ENCODE results near the gene NSMCE1. TPM values are rescaled to one million over a fixed set of nuclear protein-coding genes. Genes with fewer than 3 reads are reported as not detected.

Gene NSMCE1
- total and polyA plus RNA-seq, 4 donors = 16.5 to 39.0 (median 21.7) TPM

GRCh38 chr16:27311897-27312303, 43.3 kb upstream of the NSMCE1 start:
- H3K9ac ChIP-seq (ENCODE audit: low read depth in 1 of 2, low read length in 2 of 2) = no peak overlapping the region
- no peaks in the 10 kb centered on the region for H3K36me3 ChIP-seq (ENCODE audit: control insufficient read depth in 4 of 4, insufficient read depth in 3 of 4, low read depth in 1 of 4, low read length in 3 of 4)
- 72% methylated on average over 7 of the region's 7 CpGs for WGBS
- no peak for TF ChIP-seq FOXA1 (IDR thresholded peaks at IDR 0.05)
- TF ChIP-seq NR2F2 (IDR thresholded peaks at IDR 0.05) = peak; percentile 19
- DNase-seq (ENCODE audit: low spot score) = no peak
- H3K27me3 ChIP-seq (ENCODE audit: control insufficient read depth in 4 of 4, insufficient read depth in 4 of 4, low read length in 3 of 4) = no peaks in the 10 kb centered on the region
- H3K4me1 ChIP-seq (ENCODE audit: control insufficient read depth in 4 of 4, insufficient read depth in 4 of 4, low read length in 3 of 4) = peaks cover 9 to 30% (median 25%) of the 10 kb centered on the region in 4 donors
- H3K4me3 ChIP-seq (ENCODE audit: low read depth in 1 of 3, low read length in 3 of 3) = no peak overlapping the region
- H3K27ac ChIP-seq (ENCODE audit: low read depth in 1 of 2, low read length in 2 of 2) = no peak overlapping the region
- no peaks in the 10 kb centered on the region for H3K9me3 ChIP-seq (ENCODE audit: control insufficient read depth in 4 of 4, low read length in 3 of 4)

- DNase-seq (ENCODE audit: low spot score) = no peak
- H3K36me3 ChIP-seq (ENCODE audit: control insufficient read depth in 4 of 4, insufficient read depth in 3 of 4, low read depth in 1 of 4, low read length in 3 of 4) = no peaks in the 10 kb centered on the region
- H3K9me3 ChIP-seq (ENCODE audit: control insufficient read depth in 4 of 4, low read length in 3 of 4) = no peaks in the 10 kb centered on the region
- 81% methylated on average over 8 of the region's 8 CpGs for WGBS
- no peak overlapping the region for H3K4me3 ChIP-seq (ENCODE audit: low read depth in 1 of 3, low read length in 3 of 3)
- H3K9ac ChIP-seq (ENCODE audit: low read depth in 1 of 2, low read length in 2 of 2) = no peak overlapping the region
- H3K27me3 ChIP-seq (ENCODE audit: control insufficient read depth in 4 of 4, insufficient read depth in 4 of 4, low read length in 3 of 4) = no peaks in the 10 kb centered on the region
- TF ChIP-seq FOXA2 (IDR thresholded peaks at IDR 0.05) (no peak), ATF3 (IDR thresholded peaks at IDR 0.05) (no peak), RXRA (IDR thresholded peaks at IDR 0.05) (no peak), NR2F2 (IDR thresholded peaks at IDR 0.05) (no peak), MAX (IDR thresholded peaks at IDR 0.05) (no peak), JUND (IDR thresholded peaks at IDR 0.05) (no peak), RAD21 (IDR thresholded peaks at IDR 0.05) (no peak), FOXA1 (IDR thresholded peaks at IDR 0.05) (no peak), EGR1 (IDR thresholded peaks at IDR 0.05; ENCODE audit: low read depth in 2 of 2) (no peak), HNF4G (IDR thresholded peaks at IDR 0.05) (no peak), TAF1 (conservative IDR thresholded peaks at IDR 0.05) (no peak), SP1 (IDR thresholded peaks at IDR 0.05) (no peak), YY1 (IDR thresholded peaks at IDR 0.05) (no peak), CTCF (IDR thresholded peaks at IDR 0.05; ENCODE audit: low read depth, low read length, missing input control) (no peak), HNF4A (conservative IDR thresholded peaks at IDR 0.05) (no peak), GABPA (IDR thresholded peaks at IDR 0.05 in 1 of 2, conservative IDR thresholded peaks at IDR 0.05 in 1 of 2) (no peak), REST (IDR thresholded peaks at IDR 0.05) (no peak), ZBTB33 (IDR thresholded peaks at IDR 0.05) (no peak)
- H3K27ac ChIP-seq (ENCODE audit: low read depth in 1 of 2, low read length in 2 of 2) = no peak overlapping the region
- H3K4me1 ChIP-seq (ENCODE audit: control insufficient read depth in 4 of 4, insufficient read depth in 4 of 4, low read length in 3 of 4) = peaks cover 9 to 26% (median 21%) of the 10 kb centered on the region in 4 donors
These were observed 42.9 kb upstream of the NSMCE1 start for GRCh38 chr16:27311448-27311830.
